ENCODE data around the gene PIGA.
"Not testable (repeated sequence)": the region's sequence is repeated elsewhere in the genome, so short reads cannot be mapped to it uniquely, and the experiment has no call there.

The PIGA gene

DNA sequence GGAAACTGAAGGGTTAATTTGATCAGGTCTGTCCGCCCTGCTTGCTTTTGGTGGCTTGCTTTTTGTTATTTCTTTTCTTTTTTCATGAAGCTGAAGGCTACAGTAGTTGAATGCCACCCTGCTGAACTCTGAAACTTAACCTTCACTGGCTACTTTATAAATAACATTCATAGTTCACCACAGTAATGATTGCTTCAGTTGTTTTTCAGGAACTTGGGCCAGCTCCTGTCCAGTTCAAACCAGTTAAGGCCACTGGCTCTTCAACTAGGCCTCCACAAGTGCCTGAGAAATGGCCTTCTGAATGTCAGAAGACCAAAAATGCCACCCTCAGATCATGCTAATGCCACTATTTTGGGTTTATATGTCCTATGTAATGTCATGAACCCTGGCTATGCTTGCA lies 57.7 kb downstream of the PIGA start:
- Histone ChIP-seq H3K27me3 (ENCODE audit: insufficient read depth, poor library complexity, severe bottlenecking) (no peaks in the 10 kb centered on the region), H3K27ac (replicated peaks) (no peak overlapping the region), H3K4me3 (replicated peaks; ENCODE audit: insufficient read depth, low read length) (no peak overlapping the region)
- DNase-seq (ENCODE audit: low read depth in 1 of 2, low spot score in 1 of 2) = no peak
- TF ChIP-seq POLR2AphosphoS5 (IDR thresholded peaks at IDR 0.05; ENCODE audit: low read depth) (no peak), GABPA (IDR thresholded peaks at IDR 0.05; ENCODE audit: low read depth) (no peak), SPI1 (IDR thresholded peaks at IDR 0.05; ENCODE audit: borderline replicate concordance, low read depth) (no peak)
- TF ChIP-seq, protein P1, sequence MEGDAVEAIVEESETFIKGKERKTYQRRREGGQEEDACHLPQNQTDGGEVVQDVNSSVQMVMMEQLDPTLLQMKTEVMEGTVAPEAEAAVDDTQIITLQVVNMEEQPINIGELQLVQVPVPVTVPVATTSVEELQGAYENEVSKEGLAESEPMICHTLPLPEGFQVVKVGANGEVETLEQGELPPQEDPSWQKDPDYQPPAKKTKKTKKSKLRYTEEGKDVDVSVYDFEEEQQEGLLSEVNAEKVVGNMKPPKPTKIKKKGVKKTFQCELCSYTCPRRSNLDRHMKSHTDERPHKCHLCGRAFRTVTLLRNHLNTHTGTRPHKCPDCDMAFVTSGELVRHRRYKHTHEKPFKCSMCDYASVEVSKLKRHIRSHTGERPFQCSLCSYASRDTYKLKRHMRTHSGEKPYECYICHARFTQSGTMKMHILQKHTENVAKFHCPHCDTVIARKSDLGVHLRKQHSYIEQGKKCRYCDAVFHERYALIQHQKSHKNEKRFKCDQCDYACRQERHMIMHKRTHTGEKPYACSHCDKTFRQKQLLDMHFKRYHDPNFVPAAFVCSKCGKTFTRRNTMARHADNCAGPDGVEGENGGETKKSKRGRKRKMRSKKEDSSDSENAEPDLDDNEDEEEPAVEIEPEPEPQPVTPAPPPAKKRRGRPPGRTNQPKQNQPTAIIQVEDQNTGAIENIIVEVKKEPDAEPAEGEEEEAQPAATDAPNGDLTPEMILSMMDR (IDR thresholded peaks at IDR 0.05; ENCODE audit: insufficient read depth, low read length) = no peak
- TF ChIP-seq, protein P2, sequence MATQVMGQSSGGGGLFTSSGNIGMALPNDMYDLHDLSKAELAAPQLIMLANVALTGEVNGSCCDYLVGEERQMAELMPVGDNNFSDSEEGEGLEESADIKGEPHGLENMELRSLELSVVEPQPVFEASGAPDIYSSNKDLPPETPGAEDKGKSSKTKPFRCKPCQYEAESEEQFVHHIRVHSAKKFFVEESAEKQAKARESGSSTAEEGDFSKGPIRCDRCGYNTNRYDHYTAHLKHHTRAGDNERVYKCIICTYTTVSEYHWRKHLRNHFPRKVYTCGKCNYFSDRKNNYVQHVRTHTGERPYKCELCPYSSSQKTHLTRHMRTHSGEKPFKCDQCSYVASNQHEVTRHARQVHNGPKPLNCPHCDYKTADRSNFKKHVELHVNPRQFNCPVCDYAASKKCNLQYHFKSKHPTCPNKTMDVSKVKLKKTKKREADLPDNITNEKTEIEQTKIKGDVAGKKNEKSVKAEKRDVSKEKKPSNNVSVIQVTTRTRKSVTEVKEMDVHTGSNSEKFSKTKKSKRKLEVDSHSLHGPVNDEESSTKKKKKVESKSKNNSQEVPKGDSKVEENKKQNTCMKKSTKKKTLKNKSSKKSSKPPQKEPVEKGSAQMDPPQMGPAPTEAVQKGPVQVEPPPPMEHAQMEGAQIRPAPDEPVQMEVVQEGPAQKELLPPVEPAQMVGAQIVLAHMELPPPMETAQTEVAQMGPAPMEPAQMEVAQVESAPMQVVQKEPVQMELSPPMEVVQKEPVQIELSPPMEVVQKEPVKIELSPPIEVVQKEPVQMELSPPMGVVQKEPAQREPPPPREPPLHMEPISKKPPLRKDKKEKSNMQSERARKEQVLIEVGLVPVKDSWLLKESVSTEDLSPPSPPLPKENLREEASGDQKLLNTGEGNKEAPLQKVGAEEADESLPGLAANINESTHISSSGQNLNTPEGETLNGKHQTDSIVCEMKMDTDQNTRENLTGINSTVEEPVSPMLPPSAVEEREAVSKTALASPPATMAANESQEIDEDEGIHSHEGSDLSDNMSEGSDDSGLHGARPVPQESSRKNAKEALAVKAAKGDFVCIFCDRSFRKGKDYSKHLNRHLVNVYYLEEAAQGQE (IDR thresholded peaks at IDR 0.05; ENCODE audit: insufficient replicate concordance, low read depth) = no peak

DNA sequence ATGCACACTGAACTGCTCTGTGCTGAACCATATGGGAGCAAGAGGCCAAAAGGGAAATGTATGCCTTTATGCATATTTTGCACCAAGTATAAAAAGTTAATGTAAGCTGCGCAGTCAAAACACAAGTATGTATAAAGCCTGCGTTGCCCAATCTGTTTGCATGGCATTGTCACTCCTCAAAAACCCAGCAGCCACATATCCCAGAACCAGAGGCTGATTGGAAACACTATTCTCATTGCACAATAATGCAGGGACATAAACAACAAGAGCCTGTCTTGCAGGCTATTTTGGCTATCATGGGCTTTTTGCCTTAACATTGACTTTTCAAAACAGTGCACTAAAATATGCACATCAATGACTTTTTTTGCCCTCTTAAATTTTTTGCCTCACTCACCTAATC lies 60.4 kb downstream of the PIGA start:
- Histone ChIP-seq H3K4me3 (replicated peaks; ENCODE audit: insufficient read depth, low read length) (no peak overlapping the region), H3K27ac (replicated peaks) (no peak overlapping the region), H3K27me3 (ENCODE audit: insufficient read depth, poor library complexity, severe bottlenecking) (no peaks in the 10 kb centered on the region)
- no peak for DNase-seq (ENCODE audit: low read depth in 1 of 2, low spot score in 1 of 2)
- TF ChIP-seq, protein P2 (IDR thresholded peaks at IDR 0.05; ENCODE audit: insufficient replicate concordance, low read depth) = no peak
- TF ChIP-seq, protein P1 (IDR thresholded peaks at IDR 0.05; ENCODE audit: insufficient read depth, low read length) = no peak
- no peak for TF ChIP-seq SPI1 (IDR thresholded peaks at IDR 0.05; ENCODE audit: borderline replicate concordance, low read depth)
- no peak for TF ChIP-seq POLR2AphosphoS5 (IDR thresholded peaks at IDR 0.05; ENCODE audit: low read depth)
- TF ChIP-seq GABPA (IDR thresholded peaks at IDR 0.05; ENCODE audit: low read depth) = no peak

DNA sequence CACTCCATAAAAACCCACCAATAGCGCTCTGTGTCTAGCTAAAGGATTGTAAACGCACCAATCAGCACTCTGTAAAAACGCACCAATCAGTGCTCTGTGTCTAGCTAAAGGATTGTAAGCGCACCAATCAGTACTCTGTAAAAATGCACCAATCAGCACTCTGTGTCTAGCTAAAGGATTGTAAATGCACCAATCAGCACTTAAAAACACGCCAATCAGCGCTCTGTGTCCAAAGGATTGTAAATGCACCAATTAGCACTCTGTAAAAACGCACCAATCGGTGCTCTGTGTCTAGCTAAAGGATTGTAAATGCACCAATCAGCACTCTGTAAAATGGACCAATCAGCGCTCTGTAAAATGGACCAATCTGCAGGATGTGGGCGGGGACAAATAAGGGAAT lies 62.0 kb downstream of the PIGA start:
- not testable (repeated sequence) for DNase-seq (ENCODE audit: low read depth in 1 of 2, low spot score in 1 of 2); H3K27me3 ChIP-seq (ENCODE audit: insufficient read depth, poor library complexity, severe bottlenecking); H3K27ac ChIP-seq (replicated peaks); H3K4me3 ChIP-seq (replicated peaks; ENCODE audit: insufficient read depth, low read length)

DNA sequence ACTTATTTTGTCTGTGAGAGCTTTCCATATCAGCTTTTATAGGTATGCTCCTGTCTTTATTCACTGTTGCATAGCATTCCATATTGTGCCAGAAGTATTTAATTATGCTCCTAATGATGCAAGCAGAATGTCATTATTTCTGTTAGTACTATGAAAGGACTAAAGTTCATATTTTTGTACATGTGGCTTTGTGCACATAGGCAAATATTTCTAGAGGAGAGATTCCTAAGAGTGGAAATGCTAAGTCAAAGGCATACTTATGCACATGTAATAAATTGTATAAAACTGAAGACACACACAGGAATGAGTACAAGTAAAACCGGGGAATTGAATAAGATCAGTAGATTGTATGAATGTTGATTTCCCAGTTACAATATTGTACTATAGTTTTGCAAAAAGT lies 63.6 kb downstream of the PIGA start:
- H3K27ac ChIP-seq (replicated peaks) = no peak overlapping the region
- no peak overlapping the region for H3K4me3 ChIP-seq (replicated peaks; ENCODE audit: insufficient read depth, low read length)
- no peaks in the 10 kb centered on the region for H3K27me3 ChIP-seq (ENCODE audit: insufficient read depth, poor library complexity, severe bottlenecking)
- TF ChIP-seq SPI1 (IDR thresholded peaks at IDR 0.05; ENCODE audit: borderline replicate concordance, low read depth) (no peak), POLR2AphosphoS5 (IDR thresholded peaks at IDR 0.05; ENCODE audit: low read depth) (no peak), GABPA (IDR thresholded peaks at IDR 0.05; ENCODE audit: low read depth) (no peak)
- TF ChIP-seq, protein P1 (IDR thresholded peaks at IDR 0.05; ENCODE audit: insufficient read depth, low read length) = no peak
- TF ChIP-seq, protein P2 (IDR thresholded peaks at IDR 0.05; ENCODE audit: insufficient replicate concordance, low read depth) = no peak
- DNase-seq (ENCODE audit: low read depth in 1 of 2, low spot score in 1 of 2) = no peak

Measured in HL-60 (cell line).